ENCODE measurements around the gene MPI.
"Not testable (repeated sequence)": the region's sequence is repeated elsewhere in the genome, so short reads cannot be mapped to it uniquely, and the experiment has no call there.

The MPI gene

DNA sequence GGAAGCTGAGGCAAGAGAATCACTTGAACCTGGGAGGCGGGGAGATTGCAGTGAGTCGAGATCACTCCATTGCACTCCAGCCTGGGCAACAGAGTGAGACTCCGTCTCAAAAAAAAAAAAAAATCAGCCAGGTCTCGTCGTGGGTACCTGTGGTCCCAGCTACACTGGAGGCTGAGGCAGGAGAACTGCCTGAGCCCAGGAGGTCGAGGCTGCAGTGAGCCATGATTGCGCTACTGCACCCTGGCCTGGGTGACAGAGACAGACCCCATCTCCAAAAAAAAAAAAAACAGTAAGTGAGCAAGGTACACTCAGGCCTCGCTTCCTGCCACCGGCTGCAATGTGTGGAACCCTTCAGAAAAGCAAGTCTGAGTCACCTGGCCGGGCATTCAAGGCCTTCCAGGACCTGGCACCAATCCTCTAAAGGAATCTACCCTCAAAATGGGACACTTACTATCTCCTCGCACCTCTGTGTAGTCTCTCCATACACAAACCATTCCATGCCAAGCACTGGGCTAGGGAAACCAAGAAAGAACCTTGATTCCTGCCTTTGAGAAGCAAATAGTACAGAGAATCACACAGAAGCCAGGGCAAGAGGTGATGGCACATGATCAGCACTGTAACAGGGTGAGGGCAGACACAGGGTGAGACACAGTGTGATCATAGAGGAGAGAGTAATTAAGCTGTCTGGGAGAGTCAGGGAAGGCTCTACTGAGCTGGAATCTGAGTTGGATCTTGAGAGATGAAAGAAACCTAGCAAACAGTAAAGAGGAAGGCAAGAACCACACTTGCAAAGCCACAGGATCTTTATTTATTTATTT is 26.4 kb upstream of the MPI start:
- no peak for DNase-seq (ENCODE audit: low read depth in 2 of 2, low spot score in 1 of 2)

DNA sequence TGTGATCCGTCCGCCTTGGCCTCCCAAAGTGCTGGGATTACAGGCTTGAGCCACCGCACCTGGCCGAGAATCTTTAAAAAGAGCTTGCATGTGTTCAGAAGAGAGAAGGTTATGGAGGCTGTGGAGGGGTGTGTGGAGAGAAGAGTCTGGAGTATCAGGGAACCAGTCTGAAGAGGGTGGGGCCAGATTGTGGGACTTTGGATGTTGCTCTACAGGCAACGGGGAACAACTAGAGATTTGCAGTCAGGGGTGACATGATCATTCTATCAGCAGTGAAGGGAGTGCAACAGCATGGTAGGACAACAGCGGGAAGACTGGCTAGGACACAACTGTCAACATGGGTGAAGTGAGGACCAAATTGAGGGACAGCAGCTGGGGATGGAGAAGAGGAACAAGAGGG is 25.5 kb upstream of the MPI start:
- no peak for DNase-seq (ENCODE audit: low read depth in 2 of 2, low spot score in 1 of 2)

DNA sequence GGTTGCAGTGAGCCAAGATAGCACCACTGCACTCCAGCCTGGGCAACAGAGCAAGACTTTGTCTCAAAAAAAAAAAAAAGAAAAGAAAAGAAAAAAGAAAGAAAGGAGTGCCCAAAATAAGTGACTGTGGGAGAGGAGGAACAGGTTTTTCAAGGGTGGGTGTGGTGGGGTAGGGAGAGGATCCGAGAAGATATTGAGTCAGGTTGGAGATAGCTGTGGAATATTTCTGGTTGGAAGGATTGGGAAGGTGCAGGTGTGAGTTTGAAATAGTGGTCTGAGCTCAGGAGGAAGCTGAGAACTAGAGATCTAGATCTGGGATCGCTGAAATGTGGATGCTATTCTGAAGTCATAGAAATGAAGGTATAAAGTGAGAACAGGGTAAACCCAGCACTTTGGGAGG is 24.5 kb upstream of the MPI start:
- no peak for DNase-seq (ENCODE audit: low read depth in 2 of 2, low spot score in 1 of 2)

DNA sequence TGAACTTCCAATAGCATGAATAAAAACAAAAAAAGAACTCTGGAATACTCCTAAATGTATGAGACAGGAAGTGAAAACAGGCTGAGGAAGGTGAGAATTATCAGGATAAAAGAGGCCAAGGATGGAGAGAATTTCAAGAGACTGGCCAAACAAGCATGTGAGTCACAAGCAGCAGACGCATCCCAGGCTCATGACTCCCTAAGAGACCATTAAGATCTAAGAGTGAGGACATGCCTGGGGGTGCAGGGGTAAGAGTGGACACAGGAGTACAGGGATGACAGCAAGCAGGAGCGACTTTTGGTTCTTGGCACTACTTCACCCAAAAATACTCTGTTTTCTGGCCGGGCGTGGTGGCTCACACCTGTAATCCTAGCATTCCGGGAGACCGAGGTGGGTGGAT is 23.8 kb upstream of the MPI start:
- DNase-seq (ENCODE audit: low read depth in 2 of 2, low spot score in 1 of 2): no peak

DNA sequence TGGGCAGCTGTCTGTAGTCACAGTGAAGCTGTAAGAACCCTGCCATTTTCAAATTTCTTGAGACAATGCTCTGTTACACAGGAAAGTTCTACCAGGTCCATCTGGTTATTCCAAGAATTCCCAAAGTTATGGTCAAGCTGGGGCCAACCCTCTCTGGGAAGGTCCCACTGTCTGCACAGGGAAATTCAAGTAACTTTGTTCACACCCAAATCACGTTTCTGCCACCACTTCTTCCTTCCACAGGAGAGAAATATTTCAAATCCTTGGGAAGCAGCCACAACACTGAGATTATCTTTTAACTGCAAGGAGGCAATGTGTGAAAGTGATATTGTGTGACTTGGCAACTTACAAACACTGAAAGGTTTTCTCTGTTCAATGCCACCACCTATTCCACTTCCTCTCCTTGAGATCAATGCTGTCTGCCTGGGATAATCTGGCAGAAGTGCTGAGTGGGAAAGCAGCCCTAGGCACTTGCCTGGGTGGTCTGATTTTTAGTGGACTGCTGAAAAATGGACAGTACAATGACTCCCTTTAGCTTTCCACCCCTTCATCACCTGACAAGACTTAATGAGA is 22.3 kb upstream of the MPI start:
- no peak for DNase-seq (ENCODE audit: low read depth in 2 of 2, low spot score in 1 of 2)

DNA sequence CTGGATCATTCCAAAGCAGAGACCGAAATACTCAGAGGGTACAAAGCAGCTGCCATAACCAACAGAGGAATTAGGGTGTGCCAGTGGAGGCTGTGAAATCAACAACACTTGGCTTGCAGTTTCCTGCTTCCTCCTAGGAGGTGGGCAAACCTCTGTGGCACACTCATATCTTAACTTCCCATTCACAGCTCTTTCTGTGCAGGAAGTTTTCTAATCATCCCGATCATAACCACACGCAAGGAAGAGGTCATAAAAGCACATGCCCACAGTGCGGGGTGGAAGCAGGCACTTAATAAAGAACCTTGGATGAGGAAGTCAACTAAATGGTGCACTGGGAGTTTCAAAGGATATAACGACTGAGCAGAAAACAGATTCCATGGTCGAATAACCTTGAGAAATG is 21.8 kb upstream of the MPI start:
- no peak for DNase-seq (ENCODE audit: low read depth in 2 of 2, low spot score in 1 of 2)

DNA sequence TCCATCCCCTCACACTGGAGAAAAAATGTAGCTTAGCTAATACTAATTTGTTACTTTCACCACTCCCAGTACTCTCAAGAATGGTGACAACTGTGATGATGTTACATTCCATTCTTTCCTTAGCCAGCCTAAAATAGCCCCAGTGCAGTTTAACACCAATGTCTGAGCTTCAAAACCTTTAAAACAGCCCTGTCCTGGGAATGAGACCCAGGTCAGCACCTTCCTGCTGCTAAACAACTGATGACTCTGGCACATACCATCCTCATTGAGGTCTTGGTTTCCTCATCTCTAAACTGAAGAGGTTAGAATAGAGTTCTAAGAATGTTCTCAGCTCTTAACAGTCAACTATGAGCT is 20.5 kb upstream of the MPI start:
- no peak for DNase-seq (ENCODE audit: low read depth in 2 of 2, low spot score in 1 of 2)

DNA sequence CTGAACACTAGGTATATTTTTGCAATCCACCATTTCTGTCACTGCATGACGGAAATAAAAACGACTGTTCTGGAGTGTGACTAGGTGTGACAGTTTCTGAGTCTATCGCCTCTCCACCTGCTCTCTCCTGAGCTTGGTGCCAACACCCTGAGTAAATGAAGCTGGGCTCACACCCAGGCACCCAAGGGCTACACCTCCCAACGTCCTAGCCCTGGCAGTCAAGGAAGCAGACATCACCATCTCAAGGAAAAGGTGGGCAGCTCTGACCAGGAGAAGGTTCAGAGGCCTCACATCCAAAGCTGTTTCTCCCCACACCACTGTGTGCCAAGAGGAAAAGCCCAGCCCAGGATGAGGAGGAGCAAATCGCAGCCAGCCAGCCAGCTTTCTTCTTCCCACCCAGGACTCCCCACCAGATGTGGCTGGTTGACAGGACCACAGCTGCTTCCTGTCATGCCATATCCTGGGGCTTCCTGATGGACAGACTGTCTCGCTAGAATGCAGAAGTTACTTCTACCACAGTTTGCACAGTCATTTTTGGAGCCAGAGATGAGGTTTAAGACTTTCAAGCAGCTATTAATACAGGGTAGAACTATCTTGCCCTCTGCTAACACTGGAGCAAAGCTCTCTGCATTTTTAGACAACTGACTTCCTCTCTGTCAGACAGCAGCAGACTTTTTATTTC is 20.0 kb upstream of the MPI start:
- DNase-seq (ENCODE audit: low read depth in 2 of 2, low spot score in 1 of 2): no peak

DNA sequence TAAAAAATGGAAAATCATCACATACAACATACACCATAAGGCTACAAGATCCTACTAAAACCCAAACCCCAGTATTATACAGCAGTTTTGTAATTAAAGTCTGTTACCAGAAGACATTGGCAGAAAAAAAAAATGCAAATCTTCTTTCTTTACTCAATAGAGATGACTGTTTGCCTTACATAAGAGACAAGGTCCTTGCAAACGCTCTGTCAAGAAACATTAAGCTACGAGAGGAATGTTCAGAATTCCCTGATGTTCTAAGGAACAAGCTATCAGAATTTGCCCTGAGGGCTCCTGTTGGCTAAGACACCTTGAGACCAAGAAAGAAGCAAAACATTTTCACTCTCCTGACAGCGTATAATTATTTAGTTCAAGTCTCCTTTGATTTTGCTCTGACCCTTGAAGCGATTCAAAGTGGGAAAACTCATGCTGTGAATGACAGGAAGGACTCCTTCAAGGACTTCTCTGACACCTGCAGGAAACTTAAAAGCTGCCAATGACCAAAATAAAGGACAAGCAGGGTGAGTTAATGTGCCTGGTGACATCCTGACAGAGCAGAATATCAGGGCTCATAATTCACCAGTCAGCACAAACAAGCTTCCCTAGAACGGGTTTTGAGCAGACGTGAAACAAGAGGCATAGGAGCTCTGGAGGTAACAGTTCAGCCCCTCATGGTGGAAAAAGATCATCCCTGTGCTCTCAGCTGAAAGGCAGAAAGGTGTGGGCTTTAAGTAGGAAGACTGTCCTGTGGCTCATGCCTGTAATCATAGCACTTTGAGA is 19.2 kb upstream of the MPI start:
- DNase-seq (ENCODE audit: low read depth in 2 of 2, low spot score in 1 of 2): no peak

DNA sequence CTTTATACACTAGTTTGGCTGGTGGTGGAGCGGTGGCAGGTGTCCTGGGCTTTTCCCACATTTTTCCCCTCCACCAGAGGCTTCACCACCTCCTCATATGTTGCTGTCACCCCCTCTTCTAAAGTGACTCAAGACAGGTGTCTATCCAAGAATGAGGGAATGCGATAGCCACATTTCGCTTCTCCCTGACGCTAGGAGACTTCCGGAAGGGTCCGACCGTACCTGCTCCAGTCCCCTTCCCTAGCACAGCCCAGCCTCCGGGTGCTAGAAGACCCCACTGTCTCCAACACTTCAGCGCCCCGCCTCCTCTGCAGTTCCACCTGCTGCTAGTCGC is 17.2 kb upstream of the MPI start:
- DNase-seq (ENCODE audit: low read depth in 2 of 2, low spot score in 1 of 2): no peak

DNA sequence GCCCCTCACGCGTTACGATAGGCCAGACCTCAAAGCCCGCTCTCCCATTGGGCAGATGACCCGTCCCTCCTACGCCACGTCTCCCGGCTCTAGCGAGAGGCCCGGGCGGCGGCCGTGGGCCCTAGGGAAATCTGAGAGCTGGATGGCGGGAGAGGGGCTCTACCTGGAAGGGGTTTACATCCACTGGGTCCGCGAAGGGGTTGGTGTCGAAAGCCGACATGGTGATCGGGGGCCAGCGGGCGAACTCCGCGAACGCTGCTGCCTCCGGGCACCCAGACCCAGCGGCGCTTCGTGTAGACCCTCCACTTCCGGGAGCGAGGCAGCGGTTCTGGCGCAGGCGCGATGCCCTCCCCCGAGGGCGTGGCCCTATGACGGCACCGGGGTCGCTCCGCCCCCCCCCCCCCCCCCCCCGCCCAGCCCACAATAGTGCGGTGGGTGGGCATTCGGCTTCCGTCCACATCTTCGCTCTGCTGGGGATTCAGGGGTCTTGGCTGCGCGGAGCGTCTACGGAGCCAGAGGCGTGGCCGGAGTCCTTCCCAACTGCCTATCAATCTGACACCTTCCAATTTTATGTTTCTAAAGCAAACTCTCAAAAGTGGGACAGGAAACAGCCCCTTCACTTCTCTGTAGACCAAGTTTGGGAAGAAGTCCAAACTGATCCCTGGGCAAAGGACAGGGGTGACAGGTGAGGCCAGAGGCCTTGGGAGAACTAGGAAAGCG is 16.6 kb upstream of the MPI start, which contains the start of gene SCAMP2:
Gene SCAMP2 (minus strand): TSS at position 330 of the 720 bp plus-strand sequence. CDS start 110 bp downstream, at position 220.
- DNase-seq (ENCODE audit: low read depth in 2 of 2, low spot score in 1 of 2): peak; percentile 70 to 84

DNA sequence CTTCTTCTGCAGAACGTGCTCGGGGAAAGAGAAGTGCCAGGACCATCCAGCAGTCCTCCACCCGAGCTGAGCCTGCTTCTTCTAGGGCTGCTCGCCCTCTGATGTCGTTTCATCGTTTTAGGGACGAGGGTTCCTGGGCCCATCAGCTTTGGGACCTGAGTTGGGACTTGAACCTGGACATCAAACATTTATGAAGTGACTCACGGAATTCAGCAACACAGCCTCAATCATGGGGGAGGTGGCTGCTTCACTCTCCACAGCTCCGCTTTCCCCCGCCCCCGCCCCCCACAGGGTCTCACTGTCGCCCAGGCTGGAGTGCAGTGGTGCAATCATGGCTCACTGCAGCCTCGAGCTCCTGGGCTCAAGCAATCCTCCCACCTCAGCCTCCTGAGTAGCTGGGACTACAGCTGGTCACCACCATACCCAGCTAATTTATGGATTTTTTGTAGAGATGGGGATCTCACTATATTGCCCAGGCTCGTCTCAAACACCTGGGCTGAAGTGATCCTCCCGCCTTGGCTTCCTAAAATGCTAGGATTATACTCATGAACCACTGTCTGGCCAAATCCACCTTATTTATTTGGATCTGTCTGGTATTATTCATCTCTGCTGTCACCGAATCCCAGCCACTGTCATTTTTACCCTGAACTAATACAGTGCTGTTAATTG is 16.0 kb upstream of the MPI start:
- DNase-seq (ENCODE audit: low read depth in 2 of 2, low spot score in 1 of 2): no peak

DNA sequence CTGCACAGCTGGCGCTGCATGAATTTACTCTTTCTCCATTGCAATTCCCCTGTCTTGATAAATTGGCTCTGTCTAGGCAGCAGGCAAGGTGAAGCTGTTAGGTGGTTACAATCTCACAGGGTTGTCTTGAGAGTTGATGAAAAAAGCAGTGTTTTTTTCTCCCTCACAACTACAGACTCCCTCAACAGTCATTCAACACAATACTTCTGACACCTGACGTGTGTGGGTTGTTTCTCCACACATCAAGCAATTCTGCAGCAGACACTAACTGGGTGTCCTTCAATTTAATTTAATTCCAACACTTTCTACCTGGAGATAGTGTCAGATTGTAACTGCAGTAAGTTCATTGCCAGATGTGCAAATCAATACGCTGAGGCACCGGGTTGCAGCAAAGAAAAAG is 11.6 kb upstream of the MPI start:
- DNase-seq (ENCODE audit: low read depth in 2 of 2, low spot score in 1 of 2): no peak

DNA sequence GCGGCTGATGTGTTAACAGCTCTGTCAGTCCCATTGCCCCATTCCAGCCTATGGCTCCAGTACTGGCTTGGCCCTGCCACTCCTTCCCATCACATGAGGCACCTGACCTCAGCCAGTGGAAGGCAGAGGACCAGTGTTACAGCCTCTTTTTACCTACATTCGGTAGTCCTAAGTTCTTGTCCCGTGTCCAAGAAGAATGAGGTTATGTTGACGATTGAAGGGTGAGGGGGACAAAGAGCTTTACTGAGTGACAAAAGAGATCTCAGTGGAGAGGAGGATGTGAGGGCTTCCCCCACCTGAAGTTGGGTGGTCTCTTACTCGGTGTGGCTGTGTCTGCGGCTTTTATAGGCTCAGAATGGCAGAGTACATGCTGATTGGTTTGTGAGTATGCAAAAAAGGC is 7.3 kb upstream of the MPI start:
- no peak for DNase-seq (ENCODE audit: low read depth in 2 of 2, low spot score in 1 of 2)

DNA sequence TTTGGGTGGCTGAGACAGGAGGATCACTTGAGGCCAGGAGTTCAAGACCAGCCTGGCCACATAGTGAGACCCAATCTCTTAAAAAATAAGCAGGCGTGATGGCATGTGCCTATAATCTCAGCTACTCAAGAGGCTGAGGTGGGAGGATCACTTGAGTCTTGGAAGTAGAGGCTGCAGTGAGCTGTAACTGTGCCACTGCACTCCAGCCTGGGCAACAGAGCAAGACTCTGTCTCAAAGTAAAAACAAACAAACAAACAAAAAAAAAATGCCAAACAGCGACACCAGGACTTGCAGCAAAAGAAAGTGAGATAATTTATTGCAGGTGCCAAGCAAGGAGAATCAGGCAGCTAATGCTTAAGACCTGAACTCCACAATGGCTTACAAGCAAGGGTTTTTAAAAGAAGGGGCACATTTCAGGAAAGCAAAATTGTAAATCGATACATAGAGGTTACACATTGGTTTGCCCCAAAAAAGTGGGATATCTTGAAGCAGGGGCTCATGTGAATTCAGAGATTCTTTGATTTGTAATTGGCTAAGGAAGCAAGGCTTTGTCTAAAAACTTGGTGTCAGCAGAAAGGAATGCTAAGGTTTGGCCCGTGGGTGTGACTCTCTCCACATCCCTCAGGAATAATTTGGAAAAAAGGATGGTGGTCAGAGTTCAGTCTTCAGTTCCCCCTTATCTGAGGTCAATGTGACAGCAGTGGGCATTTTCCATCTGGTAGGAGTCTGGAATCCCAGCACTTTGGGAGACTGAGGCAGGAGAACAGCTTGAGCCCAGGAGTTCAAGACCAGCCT is 5.2 kb upstream of the MPI start:
- no peak for DNase-seq (ENCODE audit: low read depth in 2 of 2, low spot score in 1 of 2)

DNA sequence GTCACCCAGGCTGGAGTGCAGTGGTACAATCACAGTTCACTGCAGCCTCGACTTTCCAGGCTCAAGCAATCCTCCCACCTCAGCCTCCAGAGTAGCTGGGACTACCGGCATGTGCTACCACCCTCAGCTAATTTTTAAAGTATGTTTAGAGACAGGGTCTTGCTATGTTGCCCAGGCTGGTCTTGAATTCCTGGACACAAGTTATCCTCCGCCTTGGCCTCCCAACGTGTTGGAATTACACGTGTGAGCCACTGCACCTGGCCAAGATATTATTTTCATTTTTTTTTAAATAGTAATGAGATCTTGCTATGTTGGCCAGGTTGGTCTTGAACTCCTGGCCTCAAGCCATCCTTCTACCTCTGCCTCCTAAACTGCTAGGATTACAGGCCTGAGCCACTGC is 4.4 kb upstream of the MPI start:
- DNase-seq (ENCODE audit: low read depth in 2 of 2, low spot score in 1 of 2): no peak

DNA sequence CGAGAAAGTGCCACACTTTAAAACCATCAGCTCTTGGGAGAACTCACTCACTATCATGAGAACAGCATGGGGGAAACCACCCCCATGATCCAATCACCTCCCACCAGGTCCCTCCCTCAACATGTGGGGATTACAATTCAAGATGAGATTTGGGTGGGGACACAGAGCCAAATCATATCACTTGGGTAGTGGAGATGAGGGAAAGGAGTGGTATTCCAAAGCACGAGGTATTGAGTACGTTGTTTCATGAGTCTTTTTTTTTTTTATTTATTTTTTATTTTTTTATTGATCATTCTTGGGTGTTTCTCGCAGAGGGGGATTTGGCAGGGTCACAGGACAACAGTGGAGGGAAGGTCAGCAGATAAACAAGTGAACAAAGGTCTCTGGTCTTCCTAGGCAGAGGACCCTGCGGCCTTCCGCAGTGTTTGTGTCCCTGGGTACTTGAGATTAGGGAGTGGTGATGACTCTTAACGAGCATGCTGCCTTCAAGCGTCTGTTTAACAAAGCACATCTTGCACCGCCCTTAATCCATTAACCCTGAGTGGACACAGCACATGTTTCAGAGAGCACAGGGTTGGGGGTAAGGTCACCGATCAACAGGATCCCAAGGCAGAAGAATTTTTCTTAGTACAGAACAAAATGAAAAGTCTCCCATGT is 2.2 kb upstream of the MPI start:
- DNase-seq (ENCODE audit: low read depth in 2 of 2, low spot score in 1 of 2): not testable (repeated sequence)

DNA sequence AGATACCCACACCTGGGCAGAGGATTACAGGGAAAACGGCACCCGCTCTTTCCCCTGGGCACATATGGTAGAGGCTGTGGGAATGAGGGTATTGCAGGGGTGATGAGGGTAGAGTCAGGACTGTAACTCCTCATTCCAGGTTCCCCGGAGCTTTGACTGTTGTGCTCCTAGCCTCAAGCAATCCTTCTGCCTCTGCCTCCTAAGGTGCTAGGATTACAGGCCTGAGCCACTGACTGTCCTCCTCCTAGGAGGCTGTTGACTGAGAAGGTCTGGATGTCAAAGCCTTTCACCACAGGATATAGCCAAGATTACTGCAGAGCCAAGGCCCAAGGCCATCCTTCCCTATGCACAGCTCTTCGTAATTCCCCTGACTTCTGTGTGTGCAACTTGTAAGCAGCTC is 1.1 kb upstream of the MPI start:
- no peak for DNase-seq (ENCODE audit: low read depth in 2 of 2, low spot score in 1 of 2)

DNA sequence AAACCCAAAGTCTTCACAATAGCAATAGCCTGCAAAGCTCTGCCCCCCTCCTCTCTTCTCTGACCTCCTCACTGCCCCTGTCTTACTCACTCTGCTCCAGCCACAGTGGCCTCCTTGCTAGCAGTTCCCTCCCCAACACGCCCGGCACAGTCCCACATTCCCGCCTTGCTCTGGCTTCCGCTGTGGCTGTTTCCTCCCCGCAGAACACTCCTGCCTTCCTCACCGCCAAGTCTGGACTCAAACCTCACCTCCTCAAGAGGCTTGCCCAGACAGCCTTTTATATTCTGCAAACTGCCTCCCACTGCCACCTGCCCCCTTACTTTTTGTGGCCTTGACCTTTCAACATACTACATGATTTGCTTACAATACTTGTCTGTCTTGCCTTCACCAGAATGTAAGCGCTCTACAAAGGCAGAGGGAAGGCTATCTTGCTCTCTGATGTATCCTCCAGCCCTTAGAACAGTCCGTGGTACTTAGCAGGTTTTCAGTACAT is 406 bp upstream of the MPI start:
- DNase-seq (ENCODE audit: low read depth in 2 of 2, low spot score in 1 of 2): no peak
